ENCODE data around the gene CRELD2. TPM values are rescaled to one million over a fixed set of nuclear protein-coding genes. Genes with fewer than 3 reads are reported as not detected.

The CRELD2 gene
- total and polyA plus RNA-seq, 2 of the 4 experiments (the other 2 are of a cell fraction), result 36.2 to 70.7 TPM

DNA sequence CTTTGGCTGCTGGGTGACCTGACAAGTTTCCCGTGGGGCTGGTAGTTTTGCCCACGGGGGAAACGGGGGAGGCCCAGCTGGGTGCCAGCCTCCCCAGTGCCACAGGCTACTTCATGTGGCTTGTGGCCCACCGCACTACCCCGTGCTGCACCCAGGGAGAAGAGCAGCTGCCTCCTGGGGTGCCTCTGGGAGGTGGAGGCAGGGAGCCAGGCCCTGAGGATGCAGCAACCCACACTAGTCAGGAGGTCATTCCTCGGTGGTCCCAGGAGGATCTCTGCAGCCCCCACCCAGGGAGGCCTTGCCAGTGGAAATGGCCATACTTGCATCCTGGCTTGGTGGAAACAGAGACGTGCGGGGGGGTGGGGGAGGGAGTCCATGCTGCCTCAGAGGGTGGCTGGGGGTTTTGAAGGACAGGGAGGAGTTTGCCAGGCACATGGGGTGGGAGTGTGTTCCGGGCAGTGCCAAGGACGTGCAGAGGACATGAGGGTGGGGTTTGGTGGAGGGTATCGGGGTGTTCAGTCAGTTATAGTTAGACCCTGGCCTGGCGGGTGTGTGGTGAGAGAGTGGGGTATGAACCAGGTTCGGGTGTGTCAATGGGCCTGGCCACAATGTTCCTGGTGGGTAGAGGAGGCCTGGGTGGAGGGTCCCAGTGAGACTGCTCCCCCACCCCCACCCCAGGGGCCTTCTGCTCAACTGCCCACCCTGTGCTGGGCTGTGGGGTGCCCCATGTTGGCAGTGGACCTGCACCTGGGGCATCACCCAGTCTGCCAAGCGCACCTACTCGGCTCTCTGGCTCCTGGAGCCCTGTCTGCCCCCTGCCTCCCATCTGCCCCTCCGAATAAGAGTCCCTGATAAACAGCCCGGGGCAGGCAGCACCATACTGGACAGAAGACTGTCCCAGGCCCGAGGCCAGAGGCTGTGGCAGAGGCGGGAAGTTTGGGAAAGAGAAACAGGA, 46.0 kb downstream of the CRELD2 start:
- Histone ChIP-seq H3K56ac (ENCODE audit: extremely low read depth, insufficient read depth, low read length) (no peak overlapping the region), H3K23ac (ENCODE audit: low read depth, low read length) (no peak overlapping the region), H3K4ac (ENCODE audit: low read depth, low read length) (no peak overlapping the region), H2BK120ac (ENCODE audit: low read depth, low read length) (no peak overlapping the region), H3K18ac (ENCODE audit: low read depth, low read length) (no peak overlapping the region), H4K5ac (ENCODE audit: low read depth, low read length) (no peak overlapping the region), H3K4me2 (ENCODE audit: low read depth, low read length) (no peak overlapping the region; the same call in 1 of the 2 replicates), H3K9ac (ENCODE audit: low read depth, low read length) (no peak overlapping the region), H3K27me3 (ENCODE audit: control insufficient read depth, insufficient read depth, low read length) (no peaks in the 10 kb centered on the region), H3K9me1 (ENCODE audit: insufficient read depth, low read length) (peaks cover 6% of the 10 kb centered on the region; the same call in 1 of the 2 replicates), H3K36me3 (ENCODE audit: control insufficient read depth, insufficient read depth, low read length) (peaks cover 30% of the 10 kb centered on the region), H2AK9ac (replicated peaks; ENCODE audit: low read depth, low read length, poor library complexity) (peak overlapping the region; percentile 79), H4K8ac (ENCODE audit: low read depth in 2 of 2, low read length in 2 of 2) (no peak overlapping the region), H4K91ac (ENCODE audit: insufficient read depth, low read depth, low read length) (no peak overlapping the region), H2BK5ac (ENCODE audit: low read depth, low read length, poor library complexity, severe bottlenecking) (no peak overlapping the region), H3K4me1 (ENCODE audit: control insufficient read depth, insufficient read depth, low read length) (peaks cover 40% of the 10 kb centered on the region), H3K4me3 (ENCODE audit: insufficient read depth, low read depth, low read length) (no peak overlapping the region), H3K14ac (replicated peaks; ENCODE audit: low read depth, low read length) (no peak overlapping the region), H4K20me1 (ENCODE audit: insufficient read depth, low read length) (peaks cover 37% of the 10 kb centered on the region), H3K79me1 (ENCODE audit: low read depth in 1 of 2, low read length in 2 of 2) (peaks cover 15 to 52% of the 10 kb centered on the region in 2 experiments), H3K9me3 (ENCODE audit: control insufficient read depth, insufficient read depth, low read length) (no peaks in the 10 kb centered on the region), H3K27ac (ENCODE audit: insufficient read depth, low read length) (no peak overlapping the region), H2BK20ac (ENCODE audit: low read depth, low read length) (no peak overlapping the region), H2BK15ac (ENCODE audit: low read depth, low read length) (no peak overlapping the region), H2AK5ac (ENCODE audit: low read depth, low read length) (no peak overlapping the region), H2AFZ (replicated peaks; ENCODE audit: low read length, poor library complexity) (no peak overlapping the region)
- TF ChIP-seq MAZ (IDR thresholded peaks at IDR 0.05; ENCODE audit: borderline replicate concordance, low read depth, low read length) (no peak), RAD21 (IDR thresholded peaks at IDR 0.05; ENCODE audit: low read length) (no peak), POLR2A (IDR thresholded peaks at IDR 0.05; ENCODE audit: low read depth, low read length) (no peak), RCOR1 (IDR thresholded peaks at IDR 0.05; ENCODE audit: insufficient replicate concordance, low read length) (no peak), SMC3 (IDR thresholded peaks at IDR 0.05; ENCODE audit: low read depth, low read length) (no peak), CEBPB (IDR thresholded peaks at IDR 0.05; ENCODE audit: low read depth, low read length) (no peak), RFX5 (IDR thresholded peaks at IDR 0.05; ENCODE audit: low read depth, low read length) (no peak), CHD1 (IDR thresholded peaks at IDR 0.05; ENCODE audit: low read depth, low read length) (no peak), MAFK (IDR thresholded peaks at IDR 0.05; ENCODE audit: low read depth, low read length) (no peak), FOS (IDR thresholded peaks at IDR 0.05; ENCODE audit: low read depth, low read length) (no peak), BHLHE40 (IDR thresholded peaks at IDR 0.05; ENCODE audit: low read depth, low read length) (no peak), MXI1 (IDR thresholded peaks at IDR 0.05; ENCODE audit: borderline replicate concordance, low read depth, low read length) (no peak), NFE2L2 (IDR thresholded peaks at IDR 0.05; ENCODE audit: low read depth, low read length) (no peak)
- TF ChIP-seq, protein P1, sequence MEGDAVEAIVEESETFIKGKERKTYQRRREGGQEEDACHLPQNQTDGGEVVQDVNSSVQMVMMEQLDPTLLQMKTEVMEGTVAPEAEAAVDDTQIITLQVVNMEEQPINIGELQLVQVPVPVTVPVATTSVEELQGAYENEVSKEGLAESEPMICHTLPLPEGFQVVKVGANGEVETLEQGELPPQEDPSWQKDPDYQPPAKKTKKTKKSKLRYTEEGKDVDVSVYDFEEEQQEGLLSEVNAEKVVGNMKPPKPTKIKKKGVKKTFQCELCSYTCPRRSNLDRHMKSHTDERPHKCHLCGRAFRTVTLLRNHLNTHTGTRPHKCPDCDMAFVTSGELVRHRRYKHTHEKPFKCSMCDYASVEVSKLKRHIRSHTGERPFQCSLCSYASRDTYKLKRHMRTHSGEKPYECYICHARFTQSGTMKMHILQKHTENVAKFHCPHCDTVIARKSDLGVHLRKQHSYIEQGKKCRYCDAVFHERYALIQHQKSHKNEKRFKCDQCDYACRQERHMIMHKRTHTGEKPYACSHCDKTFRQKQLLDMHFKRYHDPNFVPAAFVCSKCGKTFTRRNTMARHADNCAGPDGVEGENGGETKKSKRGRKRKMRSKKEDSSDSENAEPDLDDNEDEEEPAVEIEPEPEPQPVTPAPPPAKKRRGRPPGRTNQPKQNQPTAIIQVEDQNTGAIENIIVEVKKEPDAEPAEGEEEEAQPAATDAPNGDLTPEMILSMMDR (conservative IDR thresholded peaks at IDR 0.05; ENCODE audit: low read depth, low read length), result no peak
- TF ChIP-seq, protein P2, sequence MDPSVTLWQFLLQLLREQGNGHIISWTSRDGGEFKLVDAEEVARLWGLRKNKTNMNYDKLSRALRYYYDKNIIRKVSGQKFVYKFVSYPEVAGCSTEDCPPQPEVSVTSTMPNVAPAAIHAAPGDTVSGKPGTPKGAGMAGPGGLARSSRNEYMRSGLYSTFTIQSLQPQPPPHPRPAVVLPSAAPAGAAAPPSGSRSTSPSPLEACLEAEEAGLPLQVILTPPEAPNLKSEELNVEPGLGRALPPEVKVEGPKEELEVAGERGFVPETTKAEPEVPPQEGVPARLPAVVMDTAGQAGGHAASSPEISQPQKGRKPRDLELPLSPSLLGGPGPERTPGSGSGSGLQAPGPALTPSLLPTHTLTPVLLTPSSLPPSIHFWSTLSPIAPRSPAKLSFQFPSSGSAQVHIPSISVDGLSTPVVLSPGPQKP (IDR thresholded peaks at IDR 0.05; ENCODE audit: borderline replicate concordance, low read depth, low read length), result no peak
- in situ Hi-C loops (cut with MboI; ENCODE audit: low sequenced_read_pairs), result no loop called here
- 92% methylated on average over 4 of the region's 19 CpGs; no CpG with 5 or more reads in 1 of the 2 experiments for WGBS, 2 experiments (ENCODE audit: extremely low coverage in 2 of 2, insufficient read length in 1 of 2)
- intact Hi-C loops (cut with micrococcal nuclease), result no loop called here
- dilution Hi-C loops (cut with HindIII; ENCODE audit: low sequenced_read_pairs, unreplicated experiment), result no loop called here
- ChIA-PET POLR2A (ENCODE audit: unreplicated experiment) (no interaction called here), CTCF (no interaction called here)
- BruUV-seq (replicated peaks), result no TSS peak
- ATAC-seq (ENCODE audit: low read depth) (no peak), DNase-seq (no peak)

Measured in IMR-90 (cell line).